GM19455 (cell line): ENCODE measurements around the gene RAP1GAP2.
A peak's percentile ranks its signal among the peaks of the same experiment; 100 is the strongest.
"Not testable (repeated sequence)": the region's sequence is repeated elsewhere in the genome, so short reads cannot be mapped to it uniquely, and the experiment has no call there.

Experiments
- ATAC-seq: cut with Tn5 transposase; IDR thresholded peaks from one replicate; pipeline ENCODE4 v1.9.1; 2021; ENCODE audit not compliant: unreplicated experiment

Gene RAP1GAP2

GRCh38 chr17:2785376-2785775 is 10.9 kb upstream of the RAP1GAP2 start:
- ATAC-seq: not testable (repeated sequence)

- ATAC-seq: peak; percentile 59
Measured at GRCh38 chr17:2786176-2786881, 9.9 kb upstream of the RAP1GAP2 start.

GRCh38 chr17:2789700-2790099 is 6.5 kb upstream of the RAP1GAP2 start:
- ATAC-seq: no peak

- no peak for ATAC-seq
Measured at GRCh38 chr17:2792366-2793169, 3.7 kb upstream of the RAP1GAP2 start.

- ATAC-seq: no peak
Measured at GRCh38 chr17:2794111-2794803, 2.0 kb upstream of the RAP1GAP2 start.

GRCh38 chr17:2795441-2796163 is 636 bp upstream of the RAP1GAP2 start:
- no peak for ATAC-seq

- ATAC-seq: no peak
Measured at GRCh38 chr17:2797226-2797625, 988 bp downstream of the RAP1GAP2 start.

- no peak for ATAC-seq
Measured at GRCh38 chr17:2797637-2798036, 1.4 kb downstream of the RAP1GAP2 start.

- ATAC-seq: no peak
Measured at GRCh38 chr17:2798188-2798587, 1.9 kb downstream of the RAP1GAP2 start.

GRCh38 chr17:2798678-2799077 is 2.4 kb downstream of the RAP1GAP2 start:
- ATAC-seq: no peak

GRCh38 chr17:2799653-2800052 is 3.4 kb downstream of the RAP1GAP2 start:
- ATAC-seq: no peak

GRCh38 chr17:2800367-2800766 is 4.1 kb downstream of the RAP1GAP2 start:
- no peak for ATAC-seq

- no peak for ATAC-seq
Measured at GRCh38 chr17:2801841-2802240, 5.6 kb downstream of the RAP1GAP2 start.

GRCh38 chr17:2802574-2802973 is 6.3 kb downstream of the RAP1GAP2 start:
- no peak for ATAC-seq

GRCh38 chr17:2803386-2803785 is 7.1 kb downstream of the RAP1GAP2 start:
- ATAC-seq: no peak

GRCh38 chr17:2803971-2804370 is 7.7 kb downstream of the RAP1GAP2 start:
- no peak for ATAC-seq

GRCh38 chr17:2804912-2805311 is 8.7 kb downstream of the RAP1GAP2 start:
- no peak for ATAC-seq

- no peak for ATAC-seq
Measured at GRCh38 chr17:2805961-2806360, 9.7 kb downstream of the RAP1GAP2 start.

- no peak for ATAC-seq
Measured at GRCh38 chr17:2808367-2809335, 12.4 kb downstream of the RAP1GAP2 start.

- ATAC-seq: no peak
Measured at GRCh38 chr17:2809337-2809736, 13.1 kb downstream of the RAP1GAP2 start.
